HCT116 (cell line): ENCODE data around the gene PARD6G.

Source experiments
- CEBPB ChIP-seq: IDR thresholded peaks from 2 replicates; pipeline ENCODE4 v1.6.1; 2012; ENCODE audit warnings: low read depth
- EZH2phosphoT487 ChIP-seq: fragments of 200-600 bp; IDR thresholded peaks from 2 replicates; pipeline ENCODE4 v1.6.1; 2018; ENCODE audit warnings: antibody characterized with exemption, borderline replicate concordance
- FOSL1 ChIP-seq: IDR thresholded peaks from 2 replicates; pipeline ENCODE4 v1.6.1; 2012; ENCODE audit warnings: low read depth
- POLR2A ChIP-seq: IDR thresholded peaks from 2 replicates; pipeline ENCODE4 v1.7.0; 2011; ENCODE audit warnings: borderline replicate concordance; ENCODE audit not compliant: insufficient read depth, insufficient read length; ENCODE audit errors: extremely low read depth
- TCF7L2 ChIP-seq: IDR thresholded peaks from 2 replicates; pipeline ENCODE4 v1.7.0; 2011; ENCODE audit warnings: borderline replicate concordance, inconsistent platforms; ENCODE audit not compliant: insufficient read depth, insufficient read length; ENCODE audit errors: extremely low read depth
- TF ChIP-seq, protein P1 (sequence below), 3 experiments: fragments of 200-600 bp in 1 of 3; sonication (generic) in 1 of 3; IDR thresholded peaks in 2 of 3; conservative IDR thresholded peaks in 1 of 3; 2 replicates each; pipeline ENCODE4 v1.5.1; 2012 to 2017; ENCODE audit warnings: low read depth in 2 of 3, low read length in 2 of 3, antibody characterized with exemption in 1 of 3, borderline replicate concordance in 1 of 3, control low read depth in 1 of 3, mild to moderate bottlenecking in 1 of 3, mixed read lengths in 1 of 3, mixed run types in 1 of 3, moderate library complexity in 1 of 3; ENCODE audit not compliant: insufficient read depth in 1 of 3
- TF ChIP-seq, protein P2 (sequence below): IDR thresholded peaks from 2 replicates; pipeline ENCODE4 v1.6.1; 2011; ENCODE audit warnings: mild to moderate bottlenecking, low read length, moderate library complexity; ENCODE audit not compliant: insufficient replicate concordance; ENCODE audit errors: extremely low read depth

DNA sequence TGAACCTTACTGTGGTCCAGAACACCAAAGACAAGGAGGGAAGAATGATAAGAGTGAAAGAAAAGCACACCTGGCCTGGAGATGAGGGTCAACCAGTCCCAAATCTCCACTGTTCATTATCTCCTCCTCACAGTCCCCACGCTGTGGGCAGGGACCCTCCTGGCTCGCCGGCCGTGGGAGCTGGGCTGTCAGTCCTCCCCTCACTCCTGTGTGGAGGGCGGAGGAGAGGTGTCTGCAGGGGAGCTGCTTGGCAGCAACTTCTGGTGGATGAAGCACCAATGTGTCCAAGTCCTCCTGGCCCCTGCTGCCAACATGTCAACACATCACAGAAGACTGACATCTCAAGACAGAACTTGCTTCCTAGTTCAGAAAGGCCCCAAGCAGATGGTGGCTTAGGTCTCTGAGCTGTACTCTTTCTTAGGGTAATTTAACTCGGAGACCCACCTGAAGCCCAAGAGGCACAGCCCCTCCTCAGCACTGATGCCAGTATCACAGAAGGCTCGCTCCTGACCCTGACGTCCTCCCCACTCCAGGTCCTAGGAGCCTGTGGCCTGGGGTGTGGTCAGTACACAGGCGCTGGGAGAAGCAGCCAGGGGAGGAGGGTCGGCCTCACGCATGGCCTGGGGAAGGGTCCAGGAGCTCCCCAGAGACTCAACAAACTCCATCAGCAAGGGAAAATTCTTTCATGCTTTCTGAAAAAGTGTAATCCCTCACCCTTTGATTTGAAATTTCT lies 54.5 kb downstream of the PARD6G start:
- TF ChIP-seq, protein P1, sequence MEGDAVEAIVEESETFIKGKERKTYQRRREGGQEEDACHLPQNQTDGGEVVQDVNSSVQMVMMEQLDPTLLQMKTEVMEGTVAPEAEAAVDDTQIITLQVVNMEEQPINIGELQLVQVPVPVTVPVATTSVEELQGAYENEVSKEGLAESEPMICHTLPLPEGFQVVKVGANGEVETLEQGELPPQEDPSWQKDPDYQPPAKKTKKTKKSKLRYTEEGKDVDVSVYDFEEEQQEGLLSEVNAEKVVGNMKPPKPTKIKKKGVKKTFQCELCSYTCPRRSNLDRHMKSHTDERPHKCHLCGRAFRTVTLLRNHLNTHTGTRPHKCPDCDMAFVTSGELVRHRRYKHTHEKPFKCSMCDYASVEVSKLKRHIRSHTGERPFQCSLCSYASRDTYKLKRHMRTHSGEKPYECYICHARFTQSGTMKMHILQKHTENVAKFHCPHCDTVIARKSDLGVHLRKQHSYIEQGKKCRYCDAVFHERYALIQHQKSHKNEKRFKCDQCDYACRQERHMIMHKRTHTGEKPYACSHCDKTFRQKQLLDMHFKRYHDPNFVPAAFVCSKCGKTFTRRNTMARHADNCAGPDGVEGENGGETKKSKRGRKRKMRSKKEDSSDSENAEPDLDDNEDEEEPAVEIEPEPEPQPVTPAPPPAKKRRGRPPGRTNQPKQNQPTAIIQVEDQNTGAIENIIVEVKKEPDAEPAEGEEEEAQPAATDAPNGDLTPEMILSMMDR (IDR thresholded peaks at IDR 0.05 in 2 of 3, conservative IDR thresholded peaks at IDR 0.05 in 1 of 3; ENCODE audit: borderline replicate concordance in 1 of 3, insufficient read depth in 1 of 3, low read depth in 2 of 3, low read length in 2 of 3) = no peak
- TF ChIP-seq CEBPB (no peak), TCF7L2 (no peak), FOSL1 (no peak), POLR2A (no peak), EZH2phosphoT487 (no peak)
- TF ChIP-seq, protein P2, sequence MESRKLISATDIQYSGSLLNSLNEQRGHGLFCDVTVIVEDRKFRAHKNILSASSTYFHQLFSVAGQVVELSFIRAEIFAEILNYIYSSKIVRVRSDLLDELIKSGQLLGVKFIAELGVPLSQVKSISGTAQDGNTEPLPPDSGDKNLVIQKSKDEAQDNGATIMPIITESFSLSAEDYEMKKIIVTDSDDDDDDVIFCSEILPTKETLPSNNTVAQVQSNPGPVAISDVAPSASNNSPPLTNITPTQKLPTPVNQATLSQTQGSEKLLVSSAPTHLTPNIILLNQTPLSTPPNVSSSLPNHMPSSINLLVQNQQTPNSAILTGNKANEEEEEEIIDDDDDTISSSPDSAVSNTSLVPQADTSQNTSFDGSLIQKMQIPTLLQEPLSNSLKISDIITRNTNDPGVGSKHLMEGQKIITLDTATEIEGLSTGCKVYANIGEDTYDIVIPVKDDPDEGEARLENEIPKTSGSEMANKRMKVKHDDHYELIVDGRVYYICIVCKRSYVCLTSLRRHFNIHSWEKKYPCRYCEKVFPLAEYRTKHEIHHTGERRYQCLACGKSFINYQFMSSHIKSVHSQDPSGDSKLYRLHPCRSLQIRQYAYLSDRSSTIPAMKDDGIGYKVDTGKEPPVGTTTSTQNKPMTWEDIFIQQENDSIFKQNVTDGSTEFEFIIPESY = no peak
